PC-3 (cell line): ENCODE measurements around the gene UPK1B. TPM values are rescaled to one million over a fixed set of nuclear protein-coding genes. Genes with fewer than 3 reads are reported as not detected.
"Not testable (repeated sequence)": the region's sequence is repeated elsewhere in the genome, so short reads cannot be mapped to it uniquely, and the experiment has no call there.

Experiments used
- ATAC-seq: fragments of 200-7000 bp; cut with Tn5 transposase; 2 replicates; pipeline ENCODE4 v1.9.1; 2020; ENCODE audit warnings: mild to moderate bottlenecking, moderate library complexity
- BruUV-seq: library from RNA; stranded (reverse); fragments of 400-500 nt; replicated peaks from 2 replicates; lab custom pipeline; 2021; lab: Mats Ljungman, UMichigan
- CTCF ChIA-PET: fragments of 300-600 bp; sonication (Branson Sonifier 250); formaldehyde crosslinking; loops from one replicate; lab custom pipeline; 2022; ENCODE audit warnings: antibody characterized with exemption; lab: Charles Lee
- POLR2A ChIA-PET: fragments of 300-600 bp; sonication (Branson Sonifier 250); formaldehyde crosslinking; loops from one replicate; lab custom pipeline; 2022; ENCODE audit warnings: antibody characterized with exemption; ENCODE audit not compliant: unreplicated experiment; lab: Charles Lee
- DNase-seq: peaks from one replicate; pipeline ENCODE4 v3.0.0-alpha.2; 2015
- H2AFZ ChIP-seq: fragments of 300-600 bp; sonication (generic); 2 replicates; pipeline ENCODE4 v1.6.0; 2016; ENCODE audit warnings: antibody characterized with exemption, low read length
- H3F3A ChIP-seq: fragments of 300-600 bp; sonication (generic); one replicate; pipeline ENCODE4 v1.6.0; 2017; ENCODE audit warnings: antibody characterized with exemption, low read length, control low read depth, mild to moderate bottlenecking; ENCODE audit not compliant: unreplicated experiment
- H3K27ac ChIP-seq: fragments of 300-600 bp; sonication (generic); 2 replicates; pipeline ENCODE4 v1.5.1; 2016; ENCODE audit warnings: mild to moderate bottlenecking, low read length
- H3K27me3 ChIP-seq: fragments of 300-600 bp; sonication (generic); 2 replicates; pipeline ENCODE4 v1.6.1; 2016; ENCODE audit warnings: low read length, mixed read lengths
- H3K36me3 ChIP-seq: fragments of 300-600 bp; sonication (generic); 2 replicates; pipeline ENCODE4 v1.6.1; 2016; ENCODE audit warnings: low read depth, mixed run types, low read length, mixed read lengths
- H3K4me1 ChIP-seq: fragments of 300-600 bp; sonication (generic); 2 replicates; pipeline ENCODE4 v1.5.1; 2016; ENCODE audit warnings: low read length; ENCODE audit not compliant: insufficient read depth
- H3K4me2 ChIP-seq: fragments of 300-600 bp; sonication (generic); 2 replicates; pipeline ENCODE4 v1.6.0; 2016; ENCODE audit warnings: low read length
- H3K4me3 ChIP-seq: fragments of 300-600 bp; sonication (generic); 2 replicates; pipeline ENCODE4 v1.5.1; 2016; ENCODE audit warnings: mild to moderate bottlenecking, low read length, mixed read lengths
- H3K79me2 ChIP-seq: fragments of 300-600 bp; sonication (generic); 2 replicates; pipeline ENCODE4 v1.6.1; 2017; ENCODE audit warnings: low read length, mixed read lengths
- H3K9ac ChIP-seq: fragments of 300-600 bp; sonication (generic); 2 replicates; pipeline ENCODE4 v1.6.0; 2016; ENCODE audit warnings: mild to moderate bottlenecking, low read length
- H3K9me2 ChIP-seq: fragments of 300-600 bp; sonication (generic); replicated peaks from 2 replicates; pipeline ENCODE4 v1.6.1; 2016; ENCODE audit warnings: mixed run types, low read length, mixed read lengths
- H3K9me3 ChIP-seq: fragments of 300-600 bp; sonication (generic); 2 replicates; pipeline ENCODE4 v1.6.1; 2016; ENCODE audit warnings: low read length, mixed read lengths
- H4K20me1 ChIP-seq: fragments of 300-600 bp; sonication (generic); 2 replicates; pipeline ENCODE4 v1.6.1; 2016; ENCODE audit warnings: low read length, mixed read lengths
- EZH2 ChIP-seq: fragments of 300-600 bp; sonication (generic); IDR thresholded peaks from one replicate; pipeline ENCODE4 v1.6.1; 2017; ENCODE audit warnings: antibody characterized with exemption, mild to moderate bottlenecking, low read length; ENCODE audit not compliant: unreplicated experiment
- EZH2phosphoT487 ChIP-seq: fragments of 300-600 bp; sonication (generic); IDR thresholded peaks from 2 replicates; pipeline ENCODE4 v1.6.1; 2018; ENCODE audit warnings: mild to moderate bottlenecking, antibody characterized with exemption, low read length, borderline replicate concordance
- intact Hi-C: fragments of 100-400 bp; cut with micrococcal nuclease; formaldehyde crosslinking; loops from 2 replicates; pipeline ENCODE4 v1.9.0; 2023
- total RNA-seq: library from RNA; depleted of rRNA; stranded (reverse); fragments of >200 nt; gene quantifications from 2 replicates; pipeline ENCODE4 v1.2.3, GENCODE V29; 2014
- TF ChIP-seq, protein P1 (sequence below): fragments of 300-600 bp; sonication (generic); conservative IDR thresholded peaks from 2 replicates; pipeline ENCODE4 v1.5.1; 2017; ENCODE audit warnings: antibody characterized with exemption, low read depth, mild to moderate bottlenecking, low read length

Gene UPK1B
- total RNA-seq, 1 experiment from 2014 or later: 0.04 TPM

DNA sequence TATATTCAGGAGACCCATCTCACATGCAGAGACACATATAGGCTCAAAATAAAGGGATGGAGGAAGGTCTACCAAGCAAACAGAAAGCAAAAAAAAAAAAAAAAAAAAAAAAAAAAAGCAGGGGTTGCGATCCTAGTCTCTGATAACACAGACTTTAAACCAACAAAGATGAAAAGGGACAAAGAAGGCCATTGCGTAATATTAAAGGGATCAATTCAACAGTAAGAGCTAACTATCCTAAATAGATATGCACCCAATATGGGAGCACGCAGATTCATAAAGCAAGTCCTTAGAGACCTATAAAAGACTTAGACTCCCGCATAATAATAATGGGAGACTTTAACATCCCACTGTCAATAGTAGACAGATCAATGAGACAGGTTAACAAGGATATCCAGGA is 41.1 kb upstream of the UPK1B start:
- ATAC-seq, H3K36me3 ChIP-seq, POLR2A ChIA-PET, intact Hi-C loops, H3K4me3 ChIP-seq, BruUV-seq, H4K20me1 ChIP-seq, H2AFZ ChIP-seq, H3K4me2 ChIP-seq, H3K9me2 ChIP-seq, H3F3A ChIP-seq, H3K4me1 ChIP-seq, H3K9ac ChIP-seq, H3K27ac ChIP-seq, H3K79me2 ChIP-seq, H3K27me3 ChIP-seq, CTCF ChIA-PET, H3K9me3 ChIP-seq, DNase-seq: not testable (repeated sequence)

DNA sequence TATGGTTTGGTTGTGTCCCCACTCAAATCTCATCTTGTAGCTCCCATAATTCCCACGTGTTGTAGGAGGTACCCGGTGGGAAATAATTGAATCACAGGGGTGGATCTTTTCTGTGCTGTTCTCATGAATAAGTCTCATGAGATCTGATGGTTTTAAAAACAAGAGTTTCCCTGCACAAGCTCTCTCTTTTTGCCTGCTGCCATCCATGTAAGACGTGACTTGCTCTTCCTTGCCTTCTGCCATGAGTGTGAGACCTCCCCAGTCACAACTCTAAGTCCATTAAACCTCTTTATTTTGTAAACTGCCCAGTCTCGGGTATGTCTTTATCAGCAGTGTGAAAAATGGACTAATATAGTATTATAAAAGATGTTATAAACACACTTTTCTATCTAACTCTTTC is 34.0 kb upstream of the UPK1B start:
- H3K9me2 ChIP-seq, H4K20me1 ChIP-seq, H3K9ac ChIP-seq, H3F3A ChIP-seq, H2AFZ ChIP-seq, intact Hi-C loops, H3K36me3 ChIP-seq, BruUV-seq, H3K4me2 ChIP-seq, POLR2A ChIA-PET, H3K4me1 ChIP-seq, H3K79me2 ChIP-seq, ATAC-seq, H3K27ac ChIP-seq, H3K4me3 ChIP-seq, CTCF ChIA-PET, DNase-seq, H3K9me3 ChIP-seq, H3K27me3 ChIP-seq: not testable (repeated sequence)

DNA sequence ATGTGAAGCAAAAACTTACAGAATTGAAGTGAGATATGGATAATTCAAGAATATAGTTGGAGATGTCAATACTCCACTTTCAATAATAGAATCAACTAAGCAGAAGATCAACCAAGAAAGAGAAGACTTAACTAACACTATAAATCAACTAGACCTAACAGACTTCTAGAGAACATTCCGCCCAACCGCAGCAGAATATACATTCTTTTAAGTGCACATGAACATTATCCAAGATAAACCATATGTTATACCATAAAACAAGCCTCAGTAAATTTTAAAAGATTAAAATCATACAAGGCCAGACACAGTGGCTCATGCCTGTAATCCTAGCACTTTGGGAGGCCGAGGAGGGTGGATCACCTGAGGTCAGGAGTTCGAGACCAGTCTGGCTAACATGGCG is 32.9 kb upstream of the UPK1B start:
- H3K79me2 ChIP-seq: no peaks in the 10 kb centered on the region
- BruUV-seq: no TSS peak
- no peak overlapping the region for H2AFZ ChIP-seq
- H3K9me3 ChIP-seq: peaks cover 4% of the 10 kb centered on the region; the same call in 1 of the 2 replicates
- H3K36me3 ChIP-seq: no peaks in the 10 kb centered on the region
- ATAC-seq: no peak
- no peak overlapping the region for H3K27ac ChIP-seq
- H3K27me3 ChIP-seq: no peaks in the 10 kb centered on the region
- H3K4me1 ChIP-seq: peaks cover under 1% of the 10 kb centered on the region; the same call in 1 of the 2 replicates
- H3K4me3 ChIP-seq: no peak overlapping the region
- H4K20me1 ChIP-seq: no peaks in the 10 kb centered on the region
- no peaks in the 10 kb centered on the region for H3F3A ChIP-seq
- no peaks in the 10 kb centered on the region for H3K9me2 ChIP-seq
- CTCF ChIA-PET: no interaction called here
- H3K9ac ChIP-seq: no peak overlapping the region
- POLR2A ChIA-PET: no interaction called here
- no peak for DNase-seq
- intact Hi-C loops: no loop called here
- TF ChIP-seq EZH2 (no peak), EZH2phosphoT487 (no peak)
- TF ChIP-seq, protein P1, sequence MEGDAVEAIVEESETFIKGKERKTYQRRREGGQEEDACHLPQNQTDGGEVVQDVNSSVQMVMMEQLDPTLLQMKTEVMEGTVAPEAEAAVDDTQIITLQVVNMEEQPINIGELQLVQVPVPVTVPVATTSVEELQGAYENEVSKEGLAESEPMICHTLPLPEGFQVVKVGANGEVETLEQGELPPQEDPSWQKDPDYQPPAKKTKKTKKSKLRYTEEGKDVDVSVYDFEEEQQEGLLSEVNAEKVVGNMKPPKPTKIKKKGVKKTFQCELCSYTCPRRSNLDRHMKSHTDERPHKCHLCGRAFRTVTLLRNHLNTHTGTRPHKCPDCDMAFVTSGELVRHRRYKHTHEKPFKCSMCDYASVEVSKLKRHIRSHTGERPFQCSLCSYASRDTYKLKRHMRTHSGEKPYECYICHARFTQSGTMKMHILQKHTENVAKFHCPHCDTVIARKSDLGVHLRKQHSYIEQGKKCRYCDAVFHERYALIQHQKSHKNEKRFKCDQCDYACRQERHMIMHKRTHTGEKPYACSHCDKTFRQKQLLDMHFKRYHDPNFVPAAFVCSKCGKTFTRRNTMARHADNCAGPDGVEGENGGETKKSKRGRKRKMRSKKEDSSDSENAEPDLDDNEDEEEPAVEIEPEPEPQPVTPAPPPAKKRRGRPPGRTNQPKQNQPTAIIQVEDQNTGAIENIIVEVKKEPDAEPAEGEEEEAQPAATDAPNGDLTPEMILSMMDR: no peak
- H3K4me2 ChIP-seq: no peak overlapping the region

DNA sequence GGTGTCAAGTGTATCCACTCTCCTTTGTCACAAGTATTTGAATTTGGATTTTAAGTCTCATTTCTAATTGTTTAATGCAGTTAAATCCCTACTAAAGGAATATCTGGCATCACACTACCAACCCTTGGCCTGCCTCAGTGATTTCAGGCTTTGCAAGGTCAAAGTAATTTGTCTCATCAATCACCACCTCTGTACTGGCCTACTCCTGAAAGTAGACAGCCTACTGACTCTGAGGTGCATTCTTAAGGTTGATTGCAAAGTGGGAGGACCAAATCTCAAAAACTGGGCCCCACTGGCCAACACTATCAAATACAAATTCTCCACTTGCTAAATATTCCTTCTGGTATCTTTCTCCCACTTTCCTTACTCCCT is 28.3 kb upstream of the UPK1B start:
- DNase-seq (no peak), ATAC-seq (peak; percentile 3; the same call in 1 of the 2 replicates)
- intact Hi-C loops: loop anchor here (1.0 to 5.0 kb wide), 3 partner anchors 61 to 537 kb away; no protein-coding TSS in a partner anchor
- CTCF ChIA-PET: no interaction called here
- Histone ChIP-seq H3K9me2 (no peaks in the 10 kb centered on the region), H3K36me3 (no peaks in the 10 kb centered on the region), H3K27me3 (no peaks in the 10 kb centered on the region), H3K4me3 (no peak overlapping the region), H3F3A (no peaks in the 10 kb centered on the region), H2AFZ (peak overlapping the region; percentile 26; the same call in 1 of the 2 replicates), H3K9ac (no peak overlapping the region), H3K27ac (no peak overlapping the region), H3K79me2 (no peaks in the 10 kb centered on the region), H3K9me3 (no peaks in the 10 kb centered on the region), H3K4me2 (no peak overlapping the region), H3K4me1 (peaks cover 25% of the 10 kb centered on the region), H4K20me1 (no peaks in the 10 kb centered on the region)
- no TSS peak for BruUV-seq
- TF ChIP-seq, protein P1: no peak
- no peak for TF ChIP-seq EZH2
- no peak for TF ChIP-seq EZH2phosphoT487
- POLR2A ChIA-PET: interaction anchor here (1.3 kb wide), 1 partner anchor 96 kb away, joined by 4 read pairs; the partner anchor contains the start of gene B4GALT4
